Fibroblast of villous mesenchyme (primary cell): ENCODE results near the gene BLOC1S6. TPM values are rescaled to one million over a fixed set of nuclear protein-coding genes. Genes with fewer than 3 reads are reported as not detected.

Experiments
- DNase-seq: peaks from one replicate; pipeline ENCODE4 v3.0.0-alpha.2; 2010; ENCODE audit warnings: low read depth
- H3K4me3 ChIP-seq: 2 replicates; pipeline ENCODE4 v1.5.1; 2011; ENCODE audit warnings: low read depth, mild to moderate bottlenecking, low read length
- small RNA-seq: library from RNA; depleted of rRNA; stranded (forward); fragments of <200 nt; gene quantifications from one replicate; pipeline ENCODE3, GENCODE V24; 2012
- total RNA-seq: library from RNA; depleted of rRNA; stranded (reverse); fragments of >200 nt; gene quantifications from 2 replicates; pipeline ENCODE4 v1.2.3, GENCODE V29; 2012
- TF ChIP-seq, protein P1 (sequence below): IDR thresholded peaks from 2 replicates; pipeline ENCODE4 v1.5.1; 2012; ENCODE audit warnings: low read depth, mild to moderate bottlenecking, low read length; ENCODE audit not compliant: insufficient read depth

The BLOC1S6 gene
- total RNA-seq, 1 donor = 87.2 TPM

DNA sequence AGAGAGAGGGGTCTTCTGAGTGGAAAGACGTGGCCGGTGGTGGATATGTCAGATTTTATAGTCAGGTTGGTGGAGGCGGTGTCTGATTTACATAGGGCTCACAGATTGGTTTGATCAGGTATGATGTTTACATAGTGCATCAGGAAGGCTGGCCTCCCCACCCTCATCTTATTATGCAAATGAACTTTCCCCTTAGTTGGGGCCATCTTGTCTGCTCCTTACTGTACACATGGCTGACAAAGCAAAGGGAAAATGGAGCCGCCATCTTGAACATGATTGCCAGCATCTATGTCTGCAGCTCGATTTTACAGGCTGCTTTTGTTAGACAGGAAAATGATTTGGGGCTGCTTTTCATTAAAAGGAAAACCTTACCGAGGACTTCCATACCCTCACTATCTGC is 67.6 kb downstream of the BLOC1S6 start:
- no peak overlapping the region for H3K4me3 ChIP-seq
- TF ChIP-seq, protein P1, sequence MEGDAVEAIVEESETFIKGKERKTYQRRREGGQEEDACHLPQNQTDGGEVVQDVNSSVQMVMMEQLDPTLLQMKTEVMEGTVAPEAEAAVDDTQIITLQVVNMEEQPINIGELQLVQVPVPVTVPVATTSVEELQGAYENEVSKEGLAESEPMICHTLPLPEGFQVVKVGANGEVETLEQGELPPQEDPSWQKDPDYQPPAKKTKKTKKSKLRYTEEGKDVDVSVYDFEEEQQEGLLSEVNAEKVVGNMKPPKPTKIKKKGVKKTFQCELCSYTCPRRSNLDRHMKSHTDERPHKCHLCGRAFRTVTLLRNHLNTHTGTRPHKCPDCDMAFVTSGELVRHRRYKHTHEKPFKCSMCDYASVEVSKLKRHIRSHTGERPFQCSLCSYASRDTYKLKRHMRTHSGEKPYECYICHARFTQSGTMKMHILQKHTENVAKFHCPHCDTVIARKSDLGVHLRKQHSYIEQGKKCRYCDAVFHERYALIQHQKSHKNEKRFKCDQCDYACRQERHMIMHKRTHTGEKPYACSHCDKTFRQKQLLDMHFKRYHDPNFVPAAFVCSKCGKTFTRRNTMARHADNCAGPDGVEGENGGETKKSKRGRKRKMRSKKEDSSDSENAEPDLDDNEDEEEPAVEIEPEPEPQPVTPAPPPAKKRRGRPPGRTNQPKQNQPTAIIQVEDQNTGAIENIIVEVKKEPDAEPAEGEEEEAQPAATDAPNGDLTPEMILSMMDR = no peak
- no peak for DNase-seq

DNA sequence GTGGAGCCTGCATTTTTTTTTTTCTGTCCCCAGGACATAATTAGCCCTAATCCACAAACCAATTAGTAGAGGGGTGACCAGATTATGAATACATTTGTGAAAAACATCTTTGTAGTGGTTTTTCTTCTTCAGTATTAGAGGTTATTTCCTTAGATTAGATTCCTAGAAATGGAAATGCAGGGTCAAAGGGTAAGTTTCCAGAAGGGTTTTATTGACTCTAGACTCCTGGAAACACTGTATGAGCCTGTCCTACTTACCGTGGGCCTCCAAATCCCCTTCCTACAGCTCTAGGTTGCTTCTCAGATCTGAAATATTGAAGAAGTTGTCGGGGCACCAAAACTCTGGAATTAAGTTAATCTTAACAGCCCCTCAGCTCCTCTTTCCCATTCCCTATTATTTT is 70.1 kb downstream of the BLOC1S6 start:
- no peak for DNase-seq
- TF ChIP-seq, protein P1 = no peak
- no peak overlapping the region for H3K4me3 ChIP-seq

DNA sequence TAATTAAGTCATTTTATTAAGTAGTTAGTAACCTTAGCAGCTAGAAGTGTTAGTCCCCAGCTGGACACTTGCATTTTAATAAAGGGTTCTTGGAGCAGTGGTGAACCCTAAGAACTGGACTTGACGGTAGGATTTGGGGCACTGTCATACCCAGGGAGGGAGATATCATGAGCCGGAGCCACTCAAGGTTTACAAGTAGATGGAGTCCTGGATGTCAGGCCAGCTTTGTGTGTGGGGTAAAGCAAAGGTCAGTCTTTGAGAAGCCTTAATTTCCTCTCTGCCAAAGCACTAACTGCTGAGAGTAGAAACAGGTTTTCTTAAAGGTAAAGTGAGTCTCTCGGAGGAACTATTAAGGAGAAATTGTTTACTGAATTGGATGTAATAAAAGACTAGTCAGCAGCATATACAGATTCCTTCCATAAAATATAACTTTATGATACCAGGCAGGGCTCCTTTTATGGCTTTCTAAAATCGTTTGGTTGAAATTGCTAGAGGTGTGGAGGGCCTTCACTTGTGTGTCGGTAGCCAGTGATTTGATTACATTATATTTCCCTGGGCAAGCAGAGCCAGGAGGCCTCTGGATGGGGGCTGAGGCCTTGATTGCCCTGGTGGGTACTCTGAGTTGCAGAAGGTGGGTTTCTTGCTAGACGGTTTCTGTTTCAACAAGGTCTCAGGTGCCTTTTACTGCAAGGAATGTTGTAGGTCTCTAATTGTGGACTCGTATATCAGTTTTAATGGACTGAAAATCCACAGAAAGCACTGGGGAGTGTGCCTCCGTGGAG is 70.8 kb downstream of the BLOC1S6 start:
- no peak for DNase-seq
- TF ChIP-seq, protein P1 = no peak
- H3K4me3 ChIP-seq = no peak overlapping the region

Small RNA genes lying within 50 kb of the gene (small RNA-seq; reads per million reads assigned to genes)
- not detected for gene DPPA5P2
- gene RF00019 = not detected

Other genes starting within 250 kb of the BLOC1S6 start
- gene GATM, start 208.8 kb upstream of the BLOC1S6 start, total RNA-seq = under 0.01 and 0.32 TPM in 2 replicates
- gene SLC30A4, start 64.6 kb upstream of the BLOC1S6 start, total RNA-seq = 11.9 and 16.0 TPM in 2 replicates
- 46.7 and 81.6 TPM in 2 replicates for gene SQOR, start 47.6 kb downstream of the BLOC1S6 start, total RNA-seq